B cell (primary cell): ENCODE results near the gene CTDNEP1. TPM values are rescaled to one million over a fixed set of nuclear protein-coding genes. Genes with fewer than 3 reads are reported as not detected.

Source experiments
- ATAC-seq: fragments of 200-7000 bp; cut with Tn5 transposase; one replicate; pipeline ENCODE4 v1.10.0; 2021; ENCODE audit warnings: low read depth, mild to moderate bottlenecking, moderate number of reproducible peaks, moderate library complexity
- CTCF ChIA-PET: fragments of 350-600 bp; sonication (Branson Sonifier 250); formaldehyde crosslinking; loops from one replicate; lab custom pipeline; 2021; ENCODE audit warnings: antibody characterized with exemption, inconsistent platforms; lab: Charles Lee
- POLR2A ChIA-PET: fragments of 350-600 bp; sonication (Branson Sonifier 250); formaldehyde crosslinking; loops from one replicate; lab custom pipeline; 2021; ENCODE audit warnings: antibody characterized with exemption; lab: Charles Lee
- DNase-seq: peaks from one replicate; pipeline ENCODE4 v3.0.0; 2013
- H2AFZ ChIP-seq: 2 replicates; pipeline ENCODE4 v1.6.1; 2012; ENCODE audit warnings: mild to moderate bottlenecking, low read depth, low read length; ENCODE audit not compliant: insufficient read depth, poor library complexity, severe bottlenecking
- H3K27ac ChIP-seq, 2 donors: 1 replicate in 1 of 2; 2 replicates in 1 of 2; pipeline ENCODE4 v1.5.1; 2012 to 2013; ENCODE audit warnings: low read length in 2 of 2, mild to moderate bottlenecking in 2 of 2, moderate library complexity in 1 of 2
- H3K27me3 ChIP-seq, 4 experiments: fragments of 200-600 bp in 1 of 4; sonication (generic) in 1 of 4; replicated peaks in 1 of 4; 1 replicate in 2 of 4; 2 replicates in 2 of 4; pipeline versions ENCODE4 v1.6.1 to v1.7.0; 2013 to 2016; ENCODE audit warnings: low read length in 3 of 4, mild to moderate bottlenecking in 2 of 4, mixed read lengths in 1 of 4, moderate library complexity in 1 of 4; ENCODE audit not compliant: insufficient read depth in 4 of 4, control insufficient read depth in 3 of 4; ENCODE audit errors: control extremely low read depth in 1 of 4
- H3K36me3 ChIP-seq, 2 experiments: replicated peaks in 1 of 2; 1 replicate in 1 of 2; 2 replicates in 1 of 2; pipeline versions ENCODE4 v1.6.1 to v1.7.1; 2013; ENCODE audit warnings: low read length in 1 of 2; ENCODE audit not compliant: insufficient read depth in 2 of 2, control insufficient read depth in 1 of 2; ENCODE audit errors: control extremely low read depth in 1 of 2, extremely low read depth in 1 of 2
- H3K4me1 ChIP-seq, 2 donors: fragments of 200-600 bp in 1 of 2; sonication (generic) in 1 of 2; 1 replicate in 1 of 2; 2 replicates in 1 of 2; pipeline versions ENCODE4 v1.5.1 to v1.6.1; 2013 to 2017; ENCODE audit warnings: low read length in 2 of 2; ENCODE audit not compliant: control insufficient read depth in 2 of 2, insufficient read depth in 2 of 2
- H3K4me2 ChIP-seq: replicated peaks from 2 replicates; pipeline ENCODE3; 2012; ENCODE audit warnings: mild to moderate bottlenecking, low read depth, low read length; ENCODE audit not compliant: poor library complexity, severe bottlenecking
- H3K4me3 ChIP-seq, 5 experiments: fragments of 200-600 bp in 1 of 5; sonication (generic) in 1 of 5; 1 replicate in 3 of 5; 2 replicates in 2 of 5; pipeline versions ENCODE4 v1.5.1 to v1.7.0; 2011 to 2016; ENCODE audit warnings: low read length in 4 of 5, mild to moderate bottlenecking in 4 of 5, low read depth in 2 of 5, control low read depth in 1 of 5, moderate library complexity in 1 of 5; ENCODE audit not compliant: insufficient read depth in 1 of 5; ENCODE audit errors: control extremely low read depth in 1 of 5, extremely low read depth in 1 of 5
- H3K79me2 ChIP-seq: fragments of 200-600 bp; sonication (generic); one replicate; pipeline ENCODE4 v1.6.0; 2016; ENCODE audit warnings: low read length; ENCODE audit not compliant: control insufficient read depth, insufficient read depth
- H3K9ac ChIP-seq: fragments of 200-600 bp; sonication (generic); 2 replicates; pipeline ENCODE4 v1.6.1; 2017; ENCODE audit warnings: mild to moderate bottlenecking, low read length, moderate library complexity
- H3K9me3 ChIP-seq, 3 donors: one replicate each; pipeline versions ENCODE4 v1.6.1 to v1.7.1; 2013; ENCODE audit warnings: low read length in 2 of 3; ENCODE audit not compliant: control insufficient read depth in 2 of 3, insufficient read depth in 1 of 3; ENCODE audit errors: control extremely low read depth in 1 of 3
- H4K20me1 ChIP-seq: 2 replicates; pipeline ENCODE4 v1.6.0; 2012; ENCODE audit warnings: mild to moderate bottlenecking, low read length; ENCODE audit not compliant: insufficient read depth, control insufficient read depth, poor library complexity, severe bottlenecking
- H3K27ac Mint-ChIP-seq: one replicate; pipeline ENCODE4 v1.8.0; 2021; ENCODE audit warnings: mixed read lengths
- H3K27me3 Mint-ChIP-seq: one replicate; pipeline ENCODE4 v1.8.0; 2021; ENCODE audit warnings: mixed read lengths
- H3K4me1 Mint-ChIP-seq: one replicate; pipeline ENCODE4 v1.8.0; 2021; ENCODE audit warnings: mixed read lengths
- H3K4me3 Mint-ChIP-seq: one replicate; pipeline ENCODE4 v1.8.0; 2021; ENCODE audit warnings: mixed read lengths
- H3K9me3 Mint-ChIP-seq: one replicate; pipeline ENCODE4 v1.8.0; 2022; ENCODE audit warnings: mixed read lengths; ENCODE audit not compliant: insufficient read depth
- CTCF ChIP-seq: fragments of 200-600 bp; IDR thresholded peaks from one replicate; pipeline ENCODE4 v1.8.0; 2022; ENCODE audit warnings: antibody characterized with exemption, mild to moderate bottlenecking
- EZH2 ChIP-seq: IDR thresholded peaks from 2 replicates; pipeline ENCODE4 v1.6.1; 2012; ENCODE audit warnings: borderline replicate concordance, low read depth, mild to moderate bottlenecking, moderate library complexity, low read length; ENCODE audit not compliant: insufficient read depth, poor library complexity, severe bottlenecking
- WGBS: methylation state at CpG from one replicate; pipeline ENCODE4 v1.1.5; 2013; ENCODE audit warnings: missing lambda C conversion rate; ENCODE audit not compliant: insufficient coverage; 5-methylcytosine and 5-hydroxymethylcytosine counted together
- intact Hi-C: fragments of 100-400 bp; cut with micrococcal nuclease; formaldehyde crosslinking; loops from one replicate; pipeline ENCODE4 v1.10.0; 2022
- polyA plus RNA-seq: library from polyadenylated mRNA; depleted of rRNA; stranded (reverse); fragments of >200 nt; gene quantifications from 2 replicates; pipeline ENCODE4 v1.2.3, GENCODE V29; 2012
- total RNA-seq, 2 donors: library from RNA; stranded (reverse); fragments of 120-200 nt in 1 of 2; gene quantifications; 1 replicate in 1 of 2; 2 replicates in 1 of 2; pipeline versions ENCODE4 v1.2.3 to v1.2.4, GENCODE V29; 2013 to 2022

Gene CTDNEP1
- total and polyA plus RNA-seq, 2 donors (not counting 1 experiment from before 2014, with no cell fraction given), result 125 to 162 TPM

GRCh38 chr17:7221278-7222092 is 30.0 kb downstream of the CTDNEP1 start:
- no peak overlapping the region for H3K4me3 ChIP-seq
- H3K36me3 ChIP-seq, result peaks cover 0 to 37% of the 10 kb centered on the region in 2 experiments
- H3K9me3 Mint-ChIP-seq, result no peaks in the 10 kb centered on the region
- H3K9ac ChIP-seq, result no peak overlapping the region
- ATAC-seq (no peak), DNase-seq (no peak)
- peaks cover 18 to 40% of the 10 kb centered on the region in 2 donors for H3K4me1 ChIP-seq
- no peak overlapping the region for H2AFZ ChIP-seq
- ChIA-PET CTCF (interaction anchor here (0.9 to 3.8 kb wide), 15 partner anchors 8 to 216 kb away, joined by 3 to 47 read pairs (median 5); partner anchors contain the start of genes ACAP1, DVL2, GABARAP and PHF23), POLR2A (interaction anchor here (2.1 to 9.1 kb wide), 2 partner anchors 16 to 30 kb away, joined by 7 to 157 read pairs; partner anchors contain the start of genes CTDNEP1, DVL2, ELP5 and GABARAP)
- peaks cover 38% of the 10 kb centered on the region for H3K4me1 Mint-ChIP-seq
- H3K27ac Mint-ChIP-seq, result peak overlapping the region; percentile 93
- H3K4me2 ChIP-seq, result peak overlapping the region; percentile 94
- peaks cover 7% of the 10 kb centered on the region for H3K79me2 ChIP-seq
- no peak overlapping the region for H3K27ac ChIP-seq
- H4K20me1 ChIP-seq, result no peaks in the 10 kb centered on the region
- H3K27me3 Mint-ChIP-seq, result no peaks in the 10 kb centered on the region
- no peaks in the 10 kb centered on the region for H3K9me3 ChIP-seq
- H3K4me3 Mint-ChIP-seq, result peak overlapping the region; percentile 97
- no peak for TF ChIP-seq EZH2
- TF ChIP-seq CTCF, result no peak
- H3K27me3 ChIP-seq, result no peaks in the 10 kb centered on the region
- WGBS, result 89% methylated on average over 9 of the region's 10 CpGs
- intact Hi-C loops, result loop anchor here (1.0 to 2.0 kb wide), 2 partner anchors 59 to 75 kb away; no protein-coding TSS in a partner anchor
